Measurements from ENCODE around the gene HLA-B.

The HLA-B gene

DNA sequence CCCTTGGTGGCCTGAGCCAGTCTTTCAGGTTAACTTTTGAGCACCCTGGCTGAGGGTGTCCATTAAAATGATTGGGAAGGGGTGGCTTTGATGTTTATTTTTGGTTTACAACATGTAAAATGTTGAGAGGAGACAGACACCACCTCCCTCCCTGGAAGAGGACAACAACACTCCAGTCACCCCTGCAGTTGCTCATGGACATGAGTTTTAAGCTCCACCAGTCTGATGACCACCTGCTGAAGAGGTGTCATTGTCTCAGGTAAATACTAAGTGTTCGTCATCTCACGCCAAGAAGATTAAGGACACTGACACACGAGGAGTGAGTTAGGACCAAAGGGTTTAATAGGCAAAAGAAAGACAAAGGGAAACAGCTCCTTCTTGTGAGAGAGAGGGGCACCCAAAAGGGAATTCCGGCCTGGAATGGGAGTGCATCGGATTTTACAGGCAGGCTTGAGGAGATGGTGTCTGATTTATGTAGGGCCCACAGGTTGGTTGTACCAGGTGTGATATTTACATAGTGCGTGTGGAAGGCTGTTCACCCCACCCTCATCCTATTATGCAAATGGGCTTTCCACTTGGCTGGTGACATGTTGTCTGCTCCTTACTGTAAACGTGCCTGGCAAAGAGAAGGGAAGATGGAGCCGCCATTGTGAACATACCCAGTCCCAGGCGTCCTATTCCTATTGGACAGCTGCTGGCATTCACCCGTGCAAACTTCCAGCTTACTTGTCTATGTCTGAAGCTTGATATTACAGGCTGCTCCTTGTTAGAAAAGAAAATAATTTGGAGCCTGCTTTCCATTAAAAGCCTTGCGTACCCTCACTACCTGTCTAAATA lies 6.6 kb downstream of the HLA-B start:
- TF ChIP-seq, protein P1, sequence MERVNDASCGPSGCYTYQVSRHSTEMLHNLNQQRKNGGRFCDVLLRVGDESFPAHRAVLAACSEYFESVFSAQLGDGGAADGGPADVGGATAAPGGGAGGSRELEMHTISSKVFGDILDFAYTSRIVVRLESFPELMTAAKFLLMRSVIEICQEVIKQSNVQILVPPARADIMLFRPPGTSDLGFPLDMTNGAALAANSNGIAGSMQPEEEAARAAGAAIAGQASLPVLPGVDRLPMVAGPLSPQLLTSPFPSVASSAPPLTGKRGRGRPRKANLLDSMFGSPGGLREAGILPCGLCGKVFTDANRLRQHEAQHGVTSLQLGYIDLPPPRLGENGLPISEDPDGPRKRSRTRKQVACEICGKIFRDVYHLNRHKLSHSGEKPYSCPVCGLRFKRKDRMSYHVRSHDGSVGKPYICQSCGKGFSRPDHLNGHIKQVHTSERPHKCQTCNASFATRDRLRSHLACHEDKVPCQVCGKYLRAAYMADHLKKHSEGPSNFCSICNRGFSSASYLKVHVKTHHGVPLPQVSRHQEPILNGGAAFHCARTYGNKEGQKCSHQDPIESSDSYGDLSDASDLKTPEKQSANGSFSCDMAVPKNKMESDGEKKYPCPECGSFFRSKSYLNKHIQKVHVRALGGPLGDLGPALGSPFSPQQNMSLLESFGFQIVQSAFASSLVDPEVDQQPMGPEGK (CRISPR knock-in tag; IDR thresholded peaks at IDR 0.05; ENCODE audit: borderline replicate concordance) = no peak
- no peak for TF ChIP-seq PPARA (CRISPR knock-in tag; IDR thresholded peaks at IDR 0.05; ENCODE audit: borderline replicate concordance)
- TF ChIP-seq, protein P2, sequence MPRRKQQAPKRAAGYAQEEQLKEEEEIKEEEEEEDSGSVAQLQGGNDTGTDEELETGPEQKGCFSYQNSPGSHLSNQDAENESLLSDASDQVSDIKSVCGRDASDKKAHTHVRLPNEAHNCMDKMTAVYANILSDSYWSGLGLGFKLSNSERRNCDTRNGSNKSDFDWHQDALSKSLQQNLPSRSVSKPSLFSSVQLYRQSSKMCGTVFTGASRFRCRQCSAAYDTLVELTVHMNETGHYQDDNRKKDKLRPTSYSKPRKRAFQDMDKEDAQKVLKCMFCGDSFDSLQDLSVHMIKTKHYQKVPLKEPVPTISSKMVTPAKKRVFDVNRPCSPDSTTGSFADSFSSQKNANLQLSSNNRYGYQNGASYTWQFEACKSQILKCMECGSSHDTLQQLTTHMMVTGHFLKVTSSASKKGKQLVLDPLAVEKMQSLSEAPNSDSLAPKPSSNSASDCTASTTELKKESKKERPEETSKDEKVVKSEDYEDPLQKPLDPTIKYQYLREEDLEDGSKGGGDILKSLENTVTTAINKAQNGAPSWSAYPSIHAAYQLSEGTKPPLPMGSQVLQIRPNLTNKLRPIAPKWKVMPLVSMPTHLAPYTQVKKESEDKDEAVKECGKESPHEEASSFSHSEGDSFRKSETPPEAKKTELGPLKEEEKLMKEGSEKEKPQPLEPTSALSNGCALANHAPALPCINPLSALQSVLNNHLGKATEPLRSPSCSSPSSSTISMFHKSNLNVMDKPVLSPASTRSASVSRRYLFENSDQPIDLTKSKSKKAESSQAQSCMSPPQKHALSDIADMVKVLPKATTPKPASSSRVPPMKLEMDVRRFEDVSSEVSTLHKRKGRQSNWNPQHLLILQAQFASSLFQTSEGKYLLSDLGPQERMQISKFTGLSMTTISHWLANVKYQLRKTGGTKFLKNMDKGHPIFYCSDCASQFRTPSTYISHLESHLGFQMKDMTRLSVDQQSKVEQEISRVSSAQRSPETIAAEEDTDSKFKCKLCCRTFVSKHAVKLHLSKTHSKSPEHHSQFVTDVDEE (CRISPR knock-in tag; IDR thresholded peaks at IDR 0.05) = no peak
- no peak for TF ChIP-seq BACH2 (CRISPR knock-in tag; IDR thresholded peaks at IDR 0.05; ENCODE audit: borderline replicate concordance)
- TF ChIP-seq, protein P3, sequence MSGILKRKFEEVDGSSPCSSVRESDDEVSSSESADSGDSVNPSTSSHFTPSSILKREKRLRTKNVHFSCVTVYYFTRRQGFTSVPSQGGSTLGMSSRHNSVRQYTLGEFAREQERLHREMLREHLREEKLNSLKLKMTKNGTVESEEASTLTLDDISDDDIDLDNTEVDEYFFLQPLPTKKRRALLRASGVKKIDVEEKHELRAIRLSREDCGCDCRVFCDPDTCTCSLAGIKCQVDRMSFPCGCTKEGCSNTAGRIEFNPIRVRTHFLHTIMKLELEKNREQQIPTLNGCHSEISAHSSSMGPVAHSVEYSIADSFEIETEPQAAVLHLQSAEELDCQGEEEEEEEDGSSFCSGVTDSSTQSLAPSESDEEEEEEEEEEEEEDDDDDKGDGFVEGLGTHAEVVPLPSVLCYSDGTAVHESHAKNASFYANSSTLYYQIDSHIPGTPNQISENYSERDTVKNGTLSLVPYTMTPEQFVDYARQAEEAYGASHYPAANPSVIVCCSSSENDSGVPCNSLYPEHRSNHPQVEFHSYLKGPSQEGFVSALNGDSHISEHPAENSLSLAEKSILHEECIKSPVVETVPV (CRISPR knock-in tag; IDR thresholded peaks at IDR 0.05) = no peak
- TF ChIP-seq ZNF8 (CRISPR knock-in tag; IDR thresholded peaks at IDR 0.05) = no peak
- TF ChIP-seq, protein P4, sequence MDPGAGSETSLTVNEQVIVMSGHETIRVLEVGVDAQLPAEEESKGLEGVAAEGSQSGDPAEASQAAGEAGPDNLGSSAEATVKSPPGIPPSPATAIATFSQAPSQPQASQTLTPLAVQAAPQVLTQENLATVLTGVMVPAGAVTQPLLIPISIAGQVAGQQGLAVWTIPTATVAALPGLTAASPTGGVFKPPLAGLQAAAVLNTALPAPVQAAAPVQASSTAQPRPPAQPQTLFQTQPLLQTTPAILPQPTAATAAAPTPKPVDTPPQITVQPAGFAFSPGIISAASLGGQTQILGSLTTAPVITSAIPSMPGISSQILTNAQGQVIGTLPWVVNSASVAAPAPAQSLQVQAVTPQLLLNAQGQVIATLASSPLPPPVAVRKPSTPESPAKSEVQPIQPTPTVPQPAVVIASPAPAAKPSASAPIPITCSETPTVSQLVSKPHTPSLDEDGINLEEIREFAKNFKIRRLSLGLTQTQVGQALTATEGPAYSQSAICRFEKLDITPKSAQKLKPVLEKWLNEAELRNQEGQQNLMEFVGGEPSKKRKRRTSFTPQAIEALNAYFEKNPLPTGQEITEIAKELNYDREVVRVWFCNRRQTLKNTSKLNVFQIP (CRISPR knock-in tag; IDR thresholded peaks at IDR 0.05; ENCODE audit: borderline replicate concordance, low read depth) = no peak
- TF ChIP-seq, protein P5, sequence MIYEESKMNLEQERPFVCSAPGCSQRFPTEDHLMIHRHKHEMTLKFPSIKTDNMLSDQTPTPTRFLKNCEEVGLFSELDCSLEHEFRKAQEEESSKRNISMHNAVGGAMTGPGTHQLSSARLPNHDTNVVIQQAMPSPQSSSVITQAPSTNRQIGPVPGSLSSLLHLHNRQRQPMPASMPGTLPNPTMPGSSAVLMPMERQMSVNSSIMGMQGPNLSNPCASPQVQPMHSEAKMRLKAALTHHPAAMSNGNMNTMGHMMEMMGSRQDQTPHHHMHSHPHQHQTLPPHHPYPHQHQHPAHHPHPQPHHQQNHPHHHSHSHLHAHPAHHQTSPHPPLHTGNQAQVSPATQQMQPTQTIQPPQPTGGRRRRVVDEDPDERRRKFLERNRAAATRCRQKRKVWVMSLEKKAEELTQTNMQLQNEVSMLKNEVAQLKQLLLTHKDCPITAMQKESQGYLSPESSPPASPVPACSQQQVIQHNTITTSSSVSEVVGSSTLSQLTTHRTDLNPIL (CRISPR knock-in tag; IDR thresholded peaks at IDR 0.05; ENCODE audit: low read depth) = no peak
- TF ChIP-seq ZFP30 (CRISPR knock-in tag; IDR thresholded peaks at IDR 0.05) = no peak
- TF ChIP-seq ZC3H10 (CRISPR knock-in tag; IDR thresholded peaks at IDR 0.05) = no peak
- TF ChIP-seq GLIS3 (CRISPR knock-in tag; IDR thresholded peaks at IDR 0.05) = no peak
- ATAC-seq = no peak

DNA sequence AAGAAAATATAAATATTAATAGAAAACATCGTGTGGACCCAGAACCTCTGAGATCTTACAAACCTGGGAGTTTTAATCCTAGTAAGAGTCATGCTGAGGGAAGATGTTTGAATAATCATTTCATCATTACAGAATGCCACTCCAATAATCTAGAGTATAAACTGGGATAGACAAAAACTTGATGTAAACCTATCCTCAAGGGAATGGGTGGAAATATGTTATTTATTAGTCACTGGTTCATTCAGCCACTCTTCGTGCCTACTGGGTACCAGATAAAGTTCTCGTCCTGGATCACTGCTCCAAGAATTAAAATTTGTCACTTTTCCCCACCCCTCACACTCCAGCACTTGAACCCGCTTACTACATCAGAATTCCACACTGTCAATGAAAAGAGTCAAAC lies 7.7 kb downstream of the HLA-B start:
- ATAC-seq = no peak
- TF ChIP-seq RARB (CRISPR knock-in tag; IDR thresholded peaks at IDR 0.05) (no peak), ARNTL (CRISPR knock-in tag; IDR thresholded peaks at IDR 0.05; ENCODE audit: borderline replicate concordance, low read depth) (no peak)

DNA sequence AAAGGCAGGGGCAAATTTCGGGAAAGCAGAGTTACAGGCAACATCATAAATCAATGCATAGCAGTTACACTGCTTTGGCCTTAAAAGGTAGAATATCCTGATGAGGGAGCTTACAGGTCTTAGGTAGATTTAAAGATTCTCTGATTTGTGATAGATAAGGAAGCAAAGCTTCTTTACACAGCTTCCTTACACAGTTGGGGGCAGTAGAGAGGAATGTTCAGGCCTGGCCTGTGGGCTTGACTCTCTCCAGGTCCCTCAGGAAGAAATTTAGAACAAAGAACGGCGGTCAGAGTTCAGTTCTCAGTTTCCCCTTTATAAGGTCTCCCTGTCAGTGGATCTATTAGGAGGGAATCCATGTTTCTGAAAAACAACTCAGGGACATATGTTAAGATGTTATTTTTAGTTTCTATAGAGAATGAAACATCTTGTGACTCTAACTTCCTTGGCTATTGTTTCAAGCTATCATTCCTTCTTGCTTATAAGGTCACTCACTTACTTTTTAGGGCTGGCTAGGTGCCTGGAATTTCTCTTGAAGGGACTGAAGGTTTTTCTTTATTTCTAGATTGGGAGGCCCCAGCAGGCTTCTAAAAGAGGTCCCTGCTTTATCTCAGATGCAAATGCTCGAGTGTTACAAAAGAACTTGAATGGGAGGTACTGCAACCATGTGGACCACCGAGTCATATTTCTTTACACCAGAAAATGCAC lies 11.8 kb downstream of the HLA-B start:
- ATAC-seq = no peak
- TF ChIP-seq BACH2 (CRISPR knock-in tag; IDR thresholded peaks at IDR 0.05; ENCODE audit: borderline replicate concordance) (no peak), ZFP3 (CRISPR knock-in tag; IDR thresholded peaks at IDR 0.05) (no peak), GLIS3 (CRISPR knock-in tag; IDR thresholded peaks at IDR 0.05) (no peak), ZFP30 (CRISPR knock-in tag; IDR thresholded peaks at IDR 0.05) (no peak), ZNF70 (CRISPR knock-in tag; IDR thresholded peaks at IDR 0.05) (no peak), PPARA (CRISPR knock-in tag; IDR thresholded peaks at IDR 0.05; ENCODE audit: borderline replicate concordance) (no peak), ZC3H10 (CRISPR knock-in tag; IDR thresholded peaks at IDR 0.05) (no peak), ISL1 (CRISPR knock-in tag; IDR thresholded peaks at IDR 0.05) (no peak)
- TF ChIP-seq, protein P2 (CRISPR knock-in tag; IDR thresholded peaks at IDR 0.05) = no peak
- TF ChIP-seq, protein P1 (CRISPR knock-in tag; IDR thresholded peaks at IDR 0.05; ENCODE audit: borderline replicate concordance) = no peak
- TF ChIP-seq, protein P3 (CRISPR knock-in tag; IDR thresholded peaks at IDR 0.05) = no peak
- TF ChIP-seq, protein P5 (CRISPR knock-in tag; IDR thresholded peaks at IDR 0.05; ENCODE audit: low read depth) = no peak

All from SK-N-SH treated with all-trans-retinoic acid at 6 μM for 48 hours (cell line).